Measurements from ENCODE around the gene ACSM2B.
"Not testable (repeated sequence)": the region's sequence is repeated elsewhere in the genome, so short reads cannot be mapped to it uniquely, and the experiment has no call there.

The ACSM2B gene

DNA sequence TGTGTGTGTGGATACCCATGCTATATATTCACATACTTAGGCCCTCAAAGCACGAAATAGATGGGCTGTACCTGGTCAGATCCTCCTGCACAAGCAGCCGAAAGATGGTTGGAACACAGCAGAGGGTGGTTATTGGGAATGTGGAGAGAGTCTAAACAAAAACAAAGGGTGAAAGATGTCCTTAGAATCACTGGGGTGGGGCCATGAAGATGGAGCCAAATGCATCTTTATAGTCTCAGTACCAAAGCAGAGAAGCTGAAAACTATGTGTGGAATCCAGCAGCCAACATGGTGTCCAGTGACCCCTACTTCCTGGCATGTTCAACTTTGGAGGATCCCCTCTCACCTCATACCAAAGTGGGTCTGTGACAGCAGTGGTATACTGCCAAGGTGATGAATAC, 19.5 kb upstream of the ACSM2B start:
- DNase-seq (ENCODE audit: low spot score), result not testable (repeated sequence)

DNA sequence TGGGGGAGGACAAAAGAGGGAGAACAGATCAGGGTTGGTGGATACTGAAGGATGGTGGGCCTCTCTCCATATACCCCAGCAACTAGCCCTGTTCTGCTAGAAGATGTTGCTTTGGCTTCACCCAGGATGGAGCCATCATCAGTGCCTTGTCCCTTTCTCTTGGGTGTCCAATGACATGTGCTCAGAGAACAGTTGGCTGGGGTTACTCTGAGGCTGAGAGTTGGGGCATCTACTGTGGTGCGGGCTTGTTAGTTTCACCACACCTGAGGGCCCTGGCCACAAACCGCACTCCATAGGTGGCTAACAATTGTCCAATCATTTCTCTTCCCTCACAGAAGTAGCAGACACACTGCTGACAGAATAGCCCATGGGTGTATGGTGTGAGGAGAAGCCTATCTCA, 18.9 kb upstream of the ACSM2B start:
- DNase-seq (ENCODE audit: low spot score), result not testable (repeated sequence)

DNA sequence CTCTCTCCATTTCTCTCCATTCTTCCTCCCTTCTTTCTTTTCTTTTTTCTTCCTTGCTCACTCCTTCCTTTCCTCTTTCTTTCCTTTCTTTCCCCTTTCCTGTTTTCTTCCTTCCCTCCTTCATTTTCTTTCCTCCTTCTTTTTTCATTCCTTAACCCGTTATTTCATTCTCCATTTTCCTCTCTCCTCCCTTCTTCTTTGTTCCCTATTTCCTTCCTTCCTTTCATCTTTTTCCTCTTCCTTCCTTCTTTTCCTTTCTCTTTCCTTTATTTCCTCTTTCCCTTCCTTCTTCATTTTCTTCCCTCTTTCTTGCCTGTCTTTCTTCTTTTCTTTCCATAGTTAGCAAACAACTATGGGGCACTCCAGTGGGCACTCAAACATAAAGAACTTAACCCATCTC, 16.6 kb upstream of the ACSM2B start:
- not testable (repeated sequence) for DNase-seq (ENCODE audit: low spot score)

DNA sequence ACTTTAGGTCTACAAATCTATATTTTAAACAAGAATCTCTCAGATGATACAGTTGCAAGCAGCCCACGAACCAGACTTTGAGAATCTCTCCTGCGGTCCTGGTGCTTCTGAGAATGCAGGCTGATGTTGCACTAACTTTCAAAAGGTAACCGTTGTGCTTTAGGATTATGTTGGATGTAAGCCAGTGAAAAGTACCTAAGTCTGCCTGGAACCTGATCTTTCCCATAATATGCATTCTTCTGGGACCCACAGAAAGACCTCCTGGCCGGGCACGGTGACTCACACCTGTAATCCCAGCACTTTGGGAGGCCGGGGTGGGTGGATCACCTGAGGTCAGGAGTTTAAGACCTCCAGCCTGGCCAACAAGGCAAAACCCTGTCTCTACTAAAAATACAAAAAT, 13.3 kb upstream of the ACSM2B start:
- not testable (repeated sequence) for DNase-seq (ENCODE audit: low spot score)

DNA sequence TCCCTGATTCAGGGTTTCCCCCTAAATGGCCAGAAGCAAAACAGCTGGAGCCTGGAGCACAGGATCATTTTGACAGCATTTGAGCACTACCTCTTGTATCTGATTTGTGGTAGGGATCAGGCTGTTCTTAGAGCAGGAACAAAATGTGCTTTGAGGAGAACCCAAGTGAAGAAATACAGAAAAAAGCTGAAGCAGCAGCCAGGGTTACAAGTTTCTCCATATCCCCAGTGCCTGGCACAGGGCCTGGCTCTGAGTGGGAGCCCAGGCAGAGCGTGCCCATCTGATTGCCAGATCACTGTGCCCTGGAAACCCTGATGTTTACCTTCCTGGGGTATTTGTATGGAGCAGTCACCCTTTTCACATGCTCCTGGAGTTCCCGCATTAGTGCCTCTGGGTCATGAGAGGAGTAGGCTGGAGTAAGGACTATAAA, 11.5 kb upstream of the ACSM2B start:
- DNase-seq (ENCODE audit: low spot score), result not testable (repeated sequence)

DNA sequence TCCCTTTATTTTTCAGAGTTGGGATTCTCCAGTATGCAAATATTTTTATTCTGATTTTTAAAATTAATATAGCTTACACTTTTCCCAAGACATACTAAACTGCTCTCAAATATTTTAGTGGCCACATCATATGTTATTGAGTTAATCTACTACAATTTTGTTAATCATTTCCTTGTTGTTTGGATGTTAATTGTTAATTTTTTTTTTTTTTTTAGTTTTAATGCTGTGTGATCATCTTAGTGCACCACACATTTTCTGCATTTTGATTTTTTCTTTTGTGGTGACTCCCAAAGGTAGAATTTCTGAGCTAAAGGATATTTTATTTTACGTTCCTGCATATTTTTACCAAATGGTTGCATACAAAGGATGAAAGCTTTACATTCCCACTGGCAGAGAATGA, 10.5 kb upstream of the ACSM2B start:
- not testable (repeated sequence) for DNase-seq (ENCODE audit: low spot score)

DNA sequence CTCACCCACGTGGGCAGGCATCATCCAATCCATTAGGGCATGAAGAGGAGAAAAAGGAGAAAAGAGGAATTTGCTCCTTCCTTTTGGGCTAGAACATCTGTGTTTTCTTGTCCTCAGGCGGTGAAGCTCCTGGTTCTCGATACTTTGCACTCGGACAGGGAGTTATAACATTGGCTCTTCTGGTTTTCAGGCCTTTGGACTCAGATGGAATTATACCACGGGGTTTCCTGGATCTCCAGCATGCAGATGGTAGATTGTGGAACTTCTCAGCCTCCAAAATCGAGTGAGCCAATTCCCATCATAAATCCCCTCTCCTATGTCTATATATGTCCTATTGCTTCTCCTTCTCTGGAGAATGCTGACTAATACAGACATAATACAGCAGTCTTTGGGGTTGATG, 9.9 kb upstream of the ACSM2B start:
- DNase-seq (ENCODE audit: low spot score), result not testable (repeated sequence)

DNA sequence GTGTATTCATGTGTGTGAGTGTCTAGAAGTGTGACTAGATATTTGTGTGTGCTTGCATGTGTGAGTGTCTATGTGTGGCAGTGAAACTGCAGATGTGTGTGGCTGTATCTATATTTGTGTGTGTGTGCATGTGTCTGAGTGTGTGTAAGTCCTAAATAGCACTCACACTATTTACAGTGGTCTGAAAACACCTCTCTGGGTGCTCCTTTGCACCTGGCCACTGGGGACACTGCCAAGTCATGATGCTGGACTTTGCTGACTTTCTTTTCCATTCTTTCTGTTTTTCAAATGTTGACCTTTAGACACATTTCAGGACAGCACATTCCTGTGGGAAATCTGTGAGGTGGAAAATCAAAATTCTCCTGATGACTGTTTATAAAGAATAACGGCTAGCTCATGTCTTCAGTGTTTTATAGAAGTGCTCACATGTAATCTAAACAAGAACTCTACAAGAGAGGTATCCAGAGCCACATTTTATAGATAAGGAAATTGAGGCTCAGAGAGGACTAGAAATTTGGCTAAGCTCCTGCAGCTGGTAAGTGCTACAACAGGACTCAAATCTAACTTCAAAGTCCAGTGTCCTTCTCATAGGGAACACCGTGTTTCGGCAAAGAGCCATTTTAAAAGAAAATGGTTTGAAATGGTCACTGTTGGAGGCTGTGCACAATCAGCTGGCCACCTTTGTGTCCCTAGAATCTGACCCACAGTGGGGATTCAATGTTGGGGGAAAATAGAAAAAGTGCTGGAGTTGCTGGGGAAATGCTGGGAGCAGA, 4.5 kb upstream of the ACSM2B start:
- DNase-seq (ENCODE audit: low spot score), result not testable (repeated sequence)

DNA sequence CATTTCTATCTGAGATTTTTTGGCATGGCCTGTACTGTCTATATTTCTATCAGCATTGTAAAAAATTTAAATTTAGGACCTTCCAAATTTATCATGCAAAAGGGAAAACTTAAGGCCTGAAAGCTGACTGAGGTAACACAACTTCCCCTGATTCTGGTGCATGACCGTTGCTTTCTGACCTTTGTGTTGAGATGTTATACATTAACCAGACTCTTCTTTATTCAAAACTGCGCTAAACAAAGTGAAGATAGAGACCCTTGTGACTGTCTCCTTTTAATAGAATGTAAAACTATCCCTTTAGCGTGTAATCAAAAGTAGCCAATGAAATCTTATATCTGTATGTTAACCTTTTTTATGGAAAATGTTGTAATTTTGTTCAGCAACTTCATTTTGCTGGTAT, 1.9 kb upstream of the ACSM2B start:
- DNase-seq (ENCODE audit: low spot score), result not testable (repeated sequence)

DNA sequence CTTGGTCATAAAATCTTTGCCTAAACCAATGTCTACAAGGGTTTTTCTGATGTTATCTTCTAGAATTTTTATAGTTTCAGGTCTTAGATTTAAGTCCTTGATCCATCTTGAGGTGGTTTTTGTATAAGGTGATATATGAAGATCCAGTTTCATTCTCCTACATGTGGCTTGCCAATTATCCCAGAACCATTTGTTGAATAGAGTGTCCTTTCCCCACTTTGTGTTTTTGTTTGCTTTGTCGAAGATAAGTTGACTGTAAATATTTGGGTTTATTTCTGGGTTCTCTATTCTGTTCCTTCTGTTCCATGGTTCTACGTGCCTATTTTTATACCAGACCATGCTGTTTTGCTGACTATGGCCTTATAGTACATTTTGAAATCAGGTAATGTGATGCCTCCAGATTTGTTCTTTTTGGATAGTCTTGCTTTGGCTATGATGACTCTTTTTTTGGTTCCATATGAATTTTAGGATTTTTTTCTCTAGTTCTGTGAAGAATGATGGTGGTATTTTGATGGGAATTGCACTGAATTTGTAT, 7.0 kb downstream of the ACSM2B start:
- DNase-seq (ENCODE audit: low spot score), result not testable (repeated sequence)

DNA sequence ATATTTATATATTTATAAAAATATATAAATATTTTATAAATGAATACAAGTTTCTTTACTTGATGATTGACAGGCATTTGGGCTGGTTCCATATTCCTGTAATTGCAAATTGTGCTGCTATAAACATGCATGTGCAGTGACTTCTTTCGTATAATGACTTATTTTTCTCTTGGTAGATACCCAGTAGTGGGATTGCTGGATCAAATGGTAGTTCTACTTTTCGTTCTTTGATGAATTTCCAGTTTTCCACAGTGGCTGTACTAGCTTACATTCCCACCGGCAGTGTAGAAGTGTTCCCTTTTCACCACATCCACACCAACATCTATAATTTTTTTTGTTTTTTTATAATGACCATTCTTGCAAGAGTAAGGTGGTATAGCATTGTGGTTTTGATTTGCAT, 7.8 kb downstream of the ACSM2B start:
- no peak for DNase-seq (ENCODE audit: low spot score)

DNA sequence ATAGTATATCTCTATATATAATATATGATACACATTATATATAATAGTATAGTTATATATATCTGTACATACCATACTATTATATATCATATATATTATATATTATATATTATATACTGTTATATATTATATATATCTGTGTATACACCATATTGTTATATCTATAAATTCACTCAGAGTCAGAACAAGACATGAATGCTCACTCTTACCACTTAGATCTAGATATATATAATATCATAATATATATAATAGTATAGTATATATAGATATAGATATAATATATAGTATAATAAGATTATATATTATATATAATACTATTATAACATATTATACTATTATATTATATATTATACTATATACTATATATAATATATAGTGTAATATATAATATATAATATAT, 9.3 kb downstream of the ACSM2B start:
- DNase-seq (ENCODE audit: low spot score), result no peak

DNA sequence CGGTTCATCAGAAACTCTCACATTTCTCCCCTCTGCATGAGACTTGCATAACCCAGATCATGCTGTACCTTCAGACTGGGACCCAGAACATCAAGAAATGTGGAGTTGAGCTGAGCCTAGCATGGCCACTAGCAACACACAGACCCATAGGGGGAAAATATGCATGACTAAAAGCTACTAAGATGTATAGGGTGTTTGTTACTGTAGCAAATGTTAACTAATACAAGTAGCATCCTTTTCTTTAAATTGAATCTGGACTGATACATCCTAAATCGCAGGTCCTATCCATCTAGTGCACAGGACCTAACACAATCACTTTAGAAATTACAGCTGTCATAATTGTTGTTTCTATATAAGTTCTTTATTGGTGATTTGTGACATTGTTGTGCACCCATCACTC, 10.8 kb downstream of the ACSM2B start:
- DNase-seq (ENCODE audit: low spot score), result not testable (repeated sequence)

DNA sequence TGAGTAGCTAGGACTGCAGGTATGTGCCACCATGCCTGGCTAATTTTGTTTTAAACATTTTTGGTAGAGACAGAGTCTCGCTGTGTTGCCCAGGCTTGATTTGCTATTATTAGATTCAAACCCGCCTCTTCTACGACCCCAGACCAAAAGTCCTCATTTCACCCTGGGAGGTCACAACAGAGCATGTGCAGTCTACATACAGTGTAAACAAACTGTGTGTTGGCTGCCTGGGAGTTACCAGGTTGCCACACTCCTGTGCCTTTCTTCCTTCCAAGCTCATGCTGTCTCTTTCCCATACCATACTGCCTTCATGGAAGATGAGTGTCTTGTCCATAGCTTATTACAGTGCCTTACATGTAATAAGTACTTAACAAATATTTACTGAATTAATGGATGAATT, 11.9 kb downstream of the ACSM2B start:
- not testable (repeated sequence) for DNase-seq (ENCODE audit: low spot score)

DNA sequence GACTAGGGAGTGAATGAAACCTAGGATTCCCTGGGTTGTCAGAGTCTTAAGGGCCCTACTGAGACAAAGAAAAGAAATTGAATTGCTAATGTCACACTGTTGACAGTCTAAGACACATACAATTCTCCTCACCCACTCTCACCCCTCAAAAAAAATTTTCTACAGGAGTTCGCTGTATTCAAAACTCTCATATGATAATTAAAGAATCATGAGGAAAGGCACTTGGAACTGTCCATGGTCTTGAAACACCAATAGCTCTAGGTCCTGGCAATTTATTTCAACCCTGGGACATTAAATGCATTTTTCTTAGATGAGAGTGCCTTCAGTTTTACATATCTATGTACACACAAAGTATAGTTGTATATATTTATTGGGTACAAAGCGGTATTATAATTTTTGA, 20.5 kb downstream of the ACSM2B start:
- not testable (repeated sequence) for DNase-seq (ENCODE audit: low spot score)

DNA sequence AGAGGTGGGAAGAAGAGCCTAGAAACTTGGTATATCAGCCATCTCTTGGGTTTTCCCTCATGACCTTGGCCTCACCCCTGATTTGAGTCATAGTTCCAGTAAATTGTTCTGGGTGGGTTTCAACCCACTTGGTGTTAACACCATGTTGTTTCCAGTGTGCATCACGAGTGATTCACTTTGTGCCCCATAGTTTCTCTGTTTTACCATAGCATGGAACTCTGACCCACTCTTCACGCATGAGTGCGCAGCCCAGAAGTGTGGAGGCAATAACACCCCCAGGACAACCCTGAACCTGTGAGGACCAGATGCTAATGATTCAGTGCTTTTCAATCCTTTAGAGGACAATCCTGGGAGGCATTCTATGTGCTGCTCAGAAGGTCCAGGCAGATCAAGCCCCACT, 21.5 kb downstream of the ACSM2B start:
- DNase-seq (ENCODE audit: low spot score), result not testable (repeated sequence)

DNA sequence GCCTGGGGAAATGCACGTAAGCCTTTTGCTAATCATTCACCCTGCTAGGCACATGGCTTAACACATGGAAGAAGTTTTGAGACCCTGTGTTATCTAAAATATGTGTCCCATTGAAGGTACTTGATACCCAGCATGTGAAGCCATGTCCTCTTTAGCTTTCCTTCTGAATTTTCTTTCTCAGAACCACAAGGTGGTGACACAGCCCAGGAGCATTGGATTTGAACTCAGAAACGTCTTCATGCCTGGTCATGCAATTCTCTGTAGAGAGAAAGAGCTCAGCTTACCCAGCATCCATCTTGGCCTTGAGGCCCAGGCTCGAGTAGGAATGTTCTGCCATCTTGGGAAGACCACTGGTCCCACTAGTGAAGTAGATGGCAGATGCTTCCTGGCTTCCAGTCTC, 22.7 kb downstream of the ACSM2B start:
- DNase-seq (ENCODE audit: low spot score), result not testable (repeated sequence)

DNA sequence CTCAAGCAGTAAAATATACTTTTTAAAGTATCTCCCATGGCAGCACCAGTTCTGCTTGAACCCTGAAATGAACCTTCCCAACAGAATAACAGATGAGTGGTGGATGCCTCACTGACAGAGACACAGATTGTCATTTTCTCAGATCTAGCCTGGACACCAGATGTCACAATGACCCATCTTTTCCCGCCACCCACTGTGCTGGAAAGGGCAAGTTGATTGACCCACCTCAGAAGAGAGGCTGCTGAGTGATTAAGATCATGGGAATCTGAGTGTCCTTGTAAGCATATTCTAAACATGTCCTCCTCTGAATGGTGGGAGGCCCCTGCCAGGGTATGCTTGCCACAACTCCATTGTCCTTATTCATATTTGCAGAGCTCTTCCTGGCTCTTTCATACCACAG, 29.2 kb downstream of the ACSM2B start:
- not testable (repeated sequence) for DNase-seq (ENCODE audit: low spot score)

DNA sequence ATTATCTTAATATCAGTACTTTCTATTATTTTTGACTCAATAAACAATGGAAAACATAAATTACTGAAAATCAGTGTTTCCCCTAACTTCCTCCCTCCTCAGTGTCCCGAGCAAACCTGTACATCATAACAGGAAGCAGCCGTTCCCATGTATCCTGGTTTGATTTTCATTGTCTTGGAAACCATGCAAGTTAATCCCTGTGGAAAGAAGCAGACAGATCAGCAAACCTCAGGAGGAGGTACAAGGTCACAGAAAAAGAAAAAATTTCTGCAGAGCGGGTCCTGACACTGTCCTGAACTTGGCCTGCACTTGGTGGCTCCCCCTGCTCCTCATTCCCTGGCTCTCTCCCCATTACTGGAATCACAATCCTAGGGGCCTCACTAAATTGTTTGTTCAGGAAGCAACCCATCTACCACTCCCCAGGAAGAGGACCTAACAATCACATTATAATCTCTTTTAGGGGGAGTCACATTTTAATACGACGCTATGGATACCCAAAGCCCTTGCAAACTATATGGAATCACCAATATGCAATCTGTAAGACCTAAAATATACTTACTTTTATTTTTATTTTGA, 29.8 kb downstream of the ACSM2B start:
- DNase-seq (ENCODE audit: low spot score), result not testable (repeated sequence)

DNA sequence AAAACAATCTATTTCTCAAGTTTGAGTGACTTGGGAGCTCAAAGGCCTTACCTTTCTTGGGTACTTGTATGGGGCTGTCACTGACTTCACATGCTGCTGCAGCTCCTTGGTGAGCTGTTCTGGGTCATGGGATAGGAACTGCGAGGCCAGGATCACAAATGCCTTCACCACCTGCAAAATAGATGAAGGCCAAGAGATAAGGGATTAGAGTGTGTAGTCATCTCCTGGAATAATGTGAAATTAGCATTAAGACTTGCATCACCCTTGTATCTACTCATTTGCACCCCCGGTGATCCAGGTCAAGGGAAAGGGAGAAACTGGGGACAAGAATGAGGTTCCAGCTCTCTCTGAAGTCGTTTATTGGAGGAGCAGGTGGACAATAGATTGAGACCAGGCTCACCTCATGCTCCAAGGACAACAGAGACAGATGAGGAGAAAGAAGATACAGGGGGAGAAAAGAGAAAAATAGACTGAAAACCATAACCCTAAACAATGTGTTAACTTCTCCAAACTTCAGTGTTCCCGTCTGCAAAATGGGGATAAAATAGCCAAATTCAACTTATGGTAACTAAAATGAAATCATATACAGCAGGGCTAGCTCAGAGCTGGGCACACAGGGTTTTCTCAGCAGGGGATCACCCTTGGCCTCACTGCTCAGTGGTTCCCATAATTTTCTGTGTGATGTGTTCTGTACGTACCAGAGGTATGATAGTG, 35.4 kb downstream of the ACSM2B start:
- not testable (repeated sequence) for DNase-seq (ENCODE audit: low spot score)

DNA sequence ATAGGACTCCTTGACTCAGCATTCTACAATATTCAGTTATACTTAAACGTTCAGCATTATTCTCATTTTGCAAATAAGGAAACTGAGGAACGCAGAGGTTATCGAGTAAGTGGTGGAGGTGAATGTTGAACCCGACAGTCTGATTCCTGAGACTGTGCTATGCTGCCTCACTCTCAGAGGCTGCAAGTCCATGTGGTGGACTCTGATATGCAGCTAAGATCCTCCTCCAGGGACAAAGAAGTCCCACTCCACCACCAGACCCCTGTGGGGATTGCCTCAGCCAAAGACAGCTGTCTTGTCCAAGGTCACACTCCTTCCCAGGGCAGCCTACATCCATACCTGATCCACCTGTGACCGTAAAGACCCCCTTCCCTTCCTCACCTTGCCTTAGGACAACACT, 37.5 kb downstream of the ACSM2B start:
- DNase-seq (ENCODE audit: low spot score), result no peak

DNA sequence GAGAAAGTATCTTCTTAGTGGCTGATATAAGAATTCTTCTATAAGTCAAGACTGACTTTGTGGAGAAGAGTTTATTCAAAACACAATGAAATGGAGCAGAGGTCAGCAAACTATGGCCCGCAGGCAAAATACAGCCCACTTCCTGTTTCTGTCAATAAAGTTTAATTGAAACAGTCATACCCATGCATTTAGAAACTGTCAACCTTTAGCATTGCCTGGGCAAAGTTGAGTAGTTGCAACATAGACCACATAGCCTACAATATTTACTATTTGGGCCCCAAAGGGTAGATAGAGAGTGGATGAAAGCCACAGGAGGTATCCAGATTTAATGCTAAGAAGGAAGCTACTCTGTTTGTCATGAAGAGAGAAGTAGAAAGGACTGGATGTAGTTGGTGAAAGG, 38.0 kb downstream of the ACSM2B start:
- DNase-seq (ENCODE audit: low spot score), result no peak
